H1 (cell line): ENCODE measurements around the gene KREMEN1. TPM values are rescaled to one million over a fixed set of nuclear protein-coding genes. Genes with fewer than 3 reads are reported as not detected.

Source experiments
- CTCF ChIA-PET: fragments of 300-600 bp; sonication (Branson Sonifier 250); formaldehyde crosslinking; loops from one replicate; lab custom pipeline; 2021; ENCODE audit not compliant: partially characterized antibody; lab: Charles Lee
- POLR2A ChIA-PET: fragments of 300-600 bp; sonication (Branson Sonifier 250); formaldehyde crosslinking; loops from one replicate; lab custom pipeline; 2021; ENCODE audit warnings: inconsistent platforms; ENCODE audit not compliant: partially characterized antibody; lab: Charles Lee
- DNase-seq, 2 experiments: peaks; one replicate each; pipeline versions ENCODE4 v3.0.0 to v3.0.0-alpha.2; 2010 to 2022; ENCODE audit warnings: low spot score in 2 of 2, low read depth in 1 of 2, mixed read lengths in 1 of 2
- FAIRE-seq: peaks from 2 replicates; lab custom pipeline; 2011; peaks lifted over from hg19 to GRCh38; lab: Jason Lieb, UNC
- H2AFZ ChIP-seq: 2 replicates; pipeline ENCODE4 v1.8.1; 2012; ENCODE audit warnings: low read length, inconsistent platforms
- H2AK5ac ChIP-seq: 2 replicates; pipeline ENCODE4 v1.6.1; 2013; ENCODE audit warnings: low read depth, low read length
- H2BK120ac ChIP-seq: replicated peaks from 2 replicates; pipeline ENCODE3; 2013; ENCODE audit warnings: low read depth, low read length, inconsistent platforms
- H2BK12ac ChIP-seq: 2 replicates; pipeline ENCODE4 v1.6.1; 2013; ENCODE audit warnings: low read depth, low read length
- H2BK15ac ChIP-seq: 2 replicates; pipeline ENCODE4 v1.6.1; 2013; ENCODE audit warnings: low read length
- H2BK20ac ChIP-seq: 2 replicates; pipeline ENCODE4 v1.6.1; 2013; ENCODE audit warnings: low read length
- H2BK5ac ChIP-seq: 2 replicates; pipeline ENCODE4 v1.6.1; 2013; ENCODE audit warnings: low read depth, low read length
- H3K14ac ChIP-seq: 2 replicates; pipeline ENCODE4 v1.6.1; 2013; ENCODE audit warnings: inconsistent platforms; ENCODE audit not compliant: insufficient read length
- H3K18ac ChIP-seq: 2 replicates; pipeline ENCODE4 v1.6.1; 2013; ENCODE audit warnings: low read length; ENCODE audit errors: extremely low read depth
- H3K23ac ChIP-seq: 2 replicates; pipeline ENCODE4 v1.6.1; 2013; ENCODE audit warnings: inconsistent platforms; ENCODE audit not compliant: insufficient read length
- H3K23me2 ChIP-seq: 2 replicates; pipeline ENCODE4 v1.6.1; 2013; ENCODE audit warnings: low read depth, low read length
- H3K27ac ChIP-seq: 2 replicates; pipeline ENCODE4 v1.6.1; 2011; ENCODE audit warnings: low read depth, low read length, inconsistent platforms
- H3K27me3 ChIP-seq, 4 experiments: replicated peaks in 1 of 4; 1 replicate in 1 of 4; 2 replicates in 3 of 4; pipeline versions ENCODE4 v1.6.1 to v1.8.1; 2011 to 2013; ENCODE audit warnings: low read length in 3 of 4, mild to moderate bottlenecking in 3 of 4, inconsistent platforms in 2 of 4, mixed read lengths in 2 of 4, moderate library complexity in 1 of 4; ENCODE audit not compliant: control insufficient read depth in 3 of 4, insufficient read depth in 3 of 4; ENCODE audit errors: extremely low read depth in 1 of 4
- H3K36me3 ChIP-seq, 4 experiments: 2 replicates each; pipeline versions ENCODE4 v1.6.1 to v1.8.1; 2011 to 2013; ENCODE audit warnings: mild to moderate bottlenecking in 4 of 4, low read length in 3 of 4, moderate library complexity in 2 of 4, control low read depth in 1 of 4, inconsistent platforms in 1 of 4; ENCODE audit not compliant: insufficient read depth in 4 of 4, control insufficient read depth in 2 of 4
- H3K4ac ChIP-seq: replicated peaks from 2 replicates; pipeline ENCODE3; 2013; ENCODE audit warnings: low read length, low read depth, mixed read lengths, inconsistent platforms; ENCODE audit not compliant: insufficient read length
- H3K4me1 ChIP-seq, 4 experiments: replicated peaks in 1 of 4; 1 replicate in 1 of 4; 2 replicates in 3 of 4; pipeline versions ENCODE4 v1.6.1 to v1.8.1; 2011 to 2013; ENCODE audit warnings: low read length in 3 of 4, inconsistent platforms in 2 of 4, mixed read lengths in 1 of 4; ENCODE audit not compliant: insufficient read depth in 4 of 4, control insufficient read depth in 3 of 4
- H3K4me2 ChIP-seq, 2 experiments: 2 replicates each; pipeline versions ENCODE4 v1.6.1 to v1.8.1; 2011 to 2013; ENCODE audit warnings: low read depth in 2 of 2, low read length in 2 of 2, control low read depth in 1 of 2, inconsistent platforms in 1 of 2, mild to moderate bottlenecking in 1 of 2; ENCODE audit not compliant: insufficient read depth in 1 of 2
- H3K4me3 ChIP-seq, 4 experiments: fragments of 200-600, 300-600 bp in 1 of 4; sonication (generic), shearing (Covaris generic), sonication (Bioruptor Twin) in 1 of 4; 2 replicates each; pipeline versions ENCODE4 v1.5.1 to v1.8.1; 2011 to 2016; ENCODE audit warnings: low read length in 4 of 4, low read depth in 3 of 4, control low read depth in 2 of 4, inconsistent platforms in 2 of 4, mild to moderate bottlenecking in 2 of 4, mixed read lengths in 1 of 4, moderate library complexity in 1 of 4; ENCODE audit not compliant: insufficient read depth in 2 of 4; ENCODE audit errors: extremely low read depth in 1 of 4
- H3K56ac ChIP-seq: replicated peaks from 2 replicates; pipeline ENCODE3; 2013; ENCODE audit warnings: low read depth, mild to moderate bottlenecking, mixed read lengths, low read length, inconsistent platforms; ENCODE audit not compliant: insufficient read length
- H3K79me1 ChIP-seq: 2 replicates; pipeline ENCODE4 v1.6.1; 2013; ENCODE audit warnings: low read depth, low read length, control low read depth
- H3K79me2 ChIP-seq, 2 experiments: 2 replicates each; pipeline versions ENCODE4 v1.6.1 to v1.8.1; 2012 to 2013; ENCODE audit warnings: low read length in 2 of 2, mild to moderate bottlenecking in 2 of 2, inconsistent platforms in 1 of 2; ENCODE audit not compliant: insufficient read depth in 2 of 2, control insufficient read depth in 1 of 2
- H3K9ac ChIP-seq, 4 experiments: replicated peaks in 1 of 4; 1 replicate in 1 of 4; 2 replicates in 3 of 4; pipeline versions ENCODE4 v1.6.1 to v1.8.1; 2011 to 2013; ENCODE audit warnings: low read depth in 3 of 4, low read length in 3 of 4, control low read depth in 2 of 4, mild to moderate bottlenecking in 2 of 4, moderate library complexity in 2 of 4, inconsistent platforms in 1 of 4; ENCODE audit errors: extremely low read depth in 1 of 4
- H3K9me3 ChIP-seq, 2 experiments: 2 replicates each; pipeline versions ENCODE4 v1.6.1 to v1.8.1; 2012 to 2013; ENCODE audit warnings: mild to moderate bottlenecking in 2 of 2, moderate library complexity in 2 of 2, control low read depth in 1 of 2, inconsistent platforms in 1 of 2, low read depth in 1 of 2, low read length in 1 of 2, mixed read lengths in 1 of 2; ENCODE audit not compliant: insufficient read depth in 2 of 2
- H4K20me1 ChIP-seq, 2 experiments: replicated peaks in 1 of 2; 2 replicates each; pipeline versions ENCODE3 to v1.8.1; 2011 to 2013; ENCODE audit warnings: inconsistent platforms in 2 of 2, low read length in 2 of 2, mild to moderate bottlenecking in 1 of 2; ENCODE audit not compliant: insufficient read depth in 2 of 2, control insufficient read depth in 1 of 2
- H4K5ac ChIP-seq: 2 replicates; pipeline ENCODE4 v1.6.1; 2013; ENCODE audit warnings: low read length, low read depth, mixed read lengths, inconsistent platforms; ENCODE audit not compliant: insufficient read length
- H4K8ac ChIP-seq: 2 replicates; pipeline ENCODE4 v1.8.0; 2013; ENCODE audit warnings: mild to moderate bottlenecking, moderate library complexity, low read length, inconsistent platforms; ENCODE audit not compliant: insufficient read depth; ENCODE audit errors: extremely low read depth
- H4K91ac ChIP-seq: replicated peaks from 2 replicates; pipeline ENCODE3; 2013; ENCODE audit warnings: low read length, mixed read lengths, inconsistent platforms; ENCODE audit not compliant: insufficient read length
- SIRT6 ChIP-seq: IDR thresholded peaks from one replicate; pipeline ENCODE4 v1.7.1; 2012; ENCODE audit warnings: low read length, inconsistent platforms
- WGBS, 2 experiments: shearing (Covaris generic) in 1 of 2; methylation state at CpG; one replicate each; pipeline versions ENCODE4 v1.1.6 to v1.1.7; 2013 to 2015; ENCODE audit warnings: low lambda C conversion rate in 2 of 2, mixed read lengths in 2 of 2, inconsistent platforms in 1 of 2, low coverage in 1 of 2, missing lambda C conversion rate in 1 of 2; ENCODE audit not compliant: insufficient replicate concordance in 2 of 2, insufficient coverage in 1 of 2, insufficient read length in 1 of 2; ENCODE audit errors: extremely low coverage in 1 of 2, missing lambda C conversion rate in 1 of 2; 5-methylcytosine and 5-hydroxymethylcytosine counted together
- polyA plus RNA-seq, 7 experiments: library from polyadenylated mRNA; depleted of rRNA in 3 of 7; stranded (reverse) in 5 of 7; unstranded in 2 of 7; fragments of >200 nt in 5 of 7; fragments of 200-250 nt in 2 of 7; gene quantifications; 1 replicate in 5 of 7; 2 replicates in 1 of 7; 4 replicates in 1 of 7; pipeline versions ENCODE4 v1.2.1 to v1.2.3, GENCODE V29; 2011 to 2013; ENCODE audit warnings: missing spikeins in 2 of 7, mixed read lengths in 2 of 7
- total RNA-seq: library from RNA; stranded (reverse); fragmentation: NEBNext Ultra II Directional; extraction: Animal tissue kit (Norgen Biotek cat#: 25700); gene quantifications from 2 replicates; pipeline ENCODE4 v1.2.1, GENCODE V29; 2021

Gene KREMEN1
- total and polyA plus RNA-seq, 2 of the 8 experiments (the other 6 are each of a cell fraction or from before 2014, with no cell fraction given), result 2.1 to 3.2 TPM

- no peak overlapping the region for H3K27ac ChIP-seq
- TF ChIP-seq SIRT6, result no peak
- no peak overlapping the region for H3K56ac ChIP-seq
- no peak overlapping the region for H2BK5ac ChIP-seq
- H4K20me1 ChIP-seq, result no peaks in the 10 kb centered on the region
- no peaks in the 10 kb centered on the region for H3K36me3 ChIP-seq
- no peak overlapping the region for H2BK15ac ChIP-seq
- no peaks in the 10 kb centered on the region for H3K23me2 ChIP-seq
- no peak overlapping the region for H3K18ac ChIP-seq
- no peak overlapping the region for H3K23ac ChIP-seq
- no peaks in the 10 kb centered on the region for H3K79me2 ChIP-seq
- WGBS, 2 experiments, result 71% methylated on average over 10 of the region's 10 CpGs; no CpG with 5 or more reads in 1 of the 2 experiments
- no peak overlapping the region for H2AFZ ChIP-seq
- no peak overlapping the region for H3K14ac ChIP-seq
- ChIA-PET CTCF (interaction anchor here (0.7 to 11.1 kb wide), 4 partner anchors 13 to 105 kb away, joined by 3 to 79 read pairs (median 6); no protein-coding TSS in a partner anchor), POLR2A (interaction anchor here (0.9 to 1.3 kb wide), 2 partner anchors 9 to 126 kb away, joined by 4 read pairs; partner anchors contain the start of gene RHBDD3)
- H4K91ac ChIP-seq, result no peak overlapping the region
- 0 out of 2 replicates have a peak overlapping the region, but pooled peaks have one; percentile 43 for H2BK12ac ChIP-seq
- peak overlapping the region in 1 of 2 experiments; percentile 46; a peak in 1 of 4 replicates for H3K4me2 ChIP-seq
- no peak overlapping the region; a peak in 1 of 7 replicates for H3K9ac ChIP-seq
- DNase-seq (no peak), FAIRE-seq (no peak)
- no peaks in the 10 kb centered on the region for H3K9me3 ChIP-seq
- no peak overlapping the region for H3K4me3 ChIP-seq
- no peak overlapping the region for H2BK20ac ChIP-seq
- H3K79me1 ChIP-seq, result no peaks in the 10 kb centered on the region
- H3K4ac ChIP-seq, result no peak overlapping the region
- H2BK120ac ChIP-seq, result no peak overlapping the region
- H3K4me1 ChIP-seq, result peaks cover 9 to 24% (median 14%) of the 10 kb centered on the region in 4 experiments
- H4K5ac ChIP-seq, result no peak overlapping the region
- peak overlapping the region; percentile 57; the same call in 1 of the 2 replicates for H2AK5ac ChIP-seq
- no peak overlapping the region for H4K8ac ChIP-seq
- no peaks in the 10 kb centered on the region for H3K27me3 ChIP-seq
Observed at GRCh38 chr22:29141078-29141688, 68.3 kb downstream of the KREMEN1 start.
